ENCODE measurements around the gene ABCB8. TPM values are rescaled to one million over a fixed set of nuclear protein-coding genes. Genes with fewer than 3 reads are reported as not detected.

Gene ABCB8
- total and polyA plus RNA-seq, 2 of the 8 experiments (the other 6 are each of a cell fraction or from before 2014, with no cell fraction given): 17.7 to 27.0 TPM

GRCh38 chr7:150986099-150986512 is 42.1 kb upstream of the ABCB8 start:
- DNase-seq (ENCODE audit: low read depth in 1 of 2, low spot score in 2 of 2) (peak in 1 of 2 experiments; percentile 90), FAIRE-seq (no peak)
- Histone ChIP-seq H2BK120ac (replicated peaks; ENCODE audit: low read depth, low read length) (no peak overlapping the region), H3K4me3 (ENCODE audit: extremely low read depth in 1 of 4, insufficient read depth in 2 of 4, low read depth in 3 of 4, low read length in 4 of 4) (no peak overlapping the region), H4K5ac (ENCODE audit: insufficient read length, low read depth, low read length) (no peak overlapping the region), H2AK5ac (ENCODE audit: low read depth, low read length) (no peak overlapping the region), H3K9ac (replicated peaks in 1 of 4; ENCODE audit: extremely low read depth in 1 of 4, low read depth in 3 of 4, low read length in 3 of 4) (no peak overlapping the region), H3K23ac (ENCODE audit: insufficient read length) (no peak overlapping the region), H4K91ac (replicated peaks; ENCODE audit: insufficient read length, low read length) (no peak overlapping the region), H3K23me2 (ENCODE audit: low read depth, low read length) (no peaks in the 10 kb centered on the region), H4K20me1 (replicated peaks in 1 of 2; ENCODE audit: control insufficient read depth in 1 of 2, insufficient read depth in 2 of 2, low read length in 2 of 2) (peaks cover 0 to 2% of the 10 kb centered on the region in 2 experiments), H3K9me3 (ENCODE audit: insufficient read depth in 2 of 2, low read depth in 1 of 2, low read length in 1 of 2) (no peaks in the 10 kb centered on the region), H2BK15ac (ENCODE audit: low read length) (peak overlapping the region; percentile 98; the same call in 1 of the 2 replicates), H3K4me2 (ENCODE audit: insufficient read depth in 1 of 2, low read depth in 2 of 2, low read length in 2 of 2) (no peak overlapping the region), H3K4ac (replicated peaks; ENCODE audit: insufficient read length, low read depth, low read length) (no peak overlapping the region), H3K27me3 (replicated peaks in 1 of 4; ENCODE audit: control insufficient read depth in 3 of 4, extremely low read depth in 1 of 4, insufficient read depth in 3 of 4, low read length in 3 of 4) (peaks cover 0 to 8% (median under 1%) of the 10 kb centered on the region in 4 experiments; a peak in 2 of 7 replicates), H4K8ac (ENCODE audit: extremely low read depth, insufficient read depth, low read length) (no peak overlapping the region), H3K14ac (ENCODE audit: insufficient read length) (no peak overlapping the region), H3K18ac (ENCODE audit: extremely low read depth, low read length) (no peak overlapping the region), H3K79me1 (ENCODE audit: low read depth, low read length) (no peaks in the 10 kb centered on the region), H3K36me3 (ENCODE audit: control insufficient read depth in 2 of 4, insufficient read depth in 4 of 4, low read length in 3 of 4) (no peaks in the 10 kb centered on the region), H3K79me2 (ENCODE audit: control insufficient read depth in 1 of 2, insufficient read depth in 2 of 2, low read length in 2 of 2) (no peaks in the 10 kb centered on the region), H2AFZ (ENCODE audit: low read length) (no peak overlapping the region), H3K56ac (replicated peaks; ENCODE audit: insufficient read length, low read depth, low read length) (no peak overlapping the region), H2BK12ac (ENCODE audit: low read depth, low read length) (no peak overlapping the region), H3K27ac (ENCODE audit: low read depth, low read length) (no peak overlapping the region), H3K4me1 (replicated peaks in 1 of 4; ENCODE audit: control insufficient read depth in 3 of 4, insufficient read depth in 4 of 4, low read length in 3 of 4) (peaks cover 3 to 10% (median 5%) of the 10 kb centered on the region in 4 experiments; a peak in 6 of 7 replicates), H2BK20ac (ENCODE audit: low read length) (no peak overlapping the region), H2BK5ac (ENCODE audit: low read depth, low read length) (no peak overlapping the region)
- CTCF ChIA-PET (ENCODE audit: partially characterized antibody): interaction anchor here (0.6 to 27.0 kb wide), 35 partner anchors 9 to 584 kb away, joined by 3 to 797 read pairs (median 4); no protein-coding TSS in a partner anchor
- TF ChIP-seq TBP (IDR thresholded peaks at IDR 0.05; ENCODE audit: low read depth, low read length) (peak; percentile 52; the same call in 1 of the 2 replicates), ASH2L (IDR thresholded peaks at IDR 0.05; ENCODE audit: low read length) (no peak), FOSL1 (IDR thresholded peaks at IDR 0.05; ENCODE audit: insufficient read depth, low read depth, low read length) (no peak), ZNF274 (IDR thresholded peaks at IDR 0.05; ENCODE audit: borderline replicate concordance, extremely low read depth, low read length) (no peak), CTCF (IDR thresholded peaks at IDR 0.05; ENCODE audit: control extremely low read depth in 1 of 3, insufficient read depth in 1 of 3, low read depth in 1 of 3, low read length in 3 of 3) (peak; percentile 70 to 90 (median 86)), CREB1 (IDR thresholded peaks at IDR 0.05) (no peak), KDM5A (IDR thresholded peaks at IDR 0.05; ENCODE audit: low read length) (no peak), RAD21 (IDR thresholded peaks at IDR 0.05 in 1 of 2, conservative IDR thresholded peaks at IDR 0.05 in 1 of 2; ENCODE audit: low read depth in 2 of 2, low read length in 2 of 2) (peak; percentile 62 to 78)
- TF ChIP-seq, protein P1, sequence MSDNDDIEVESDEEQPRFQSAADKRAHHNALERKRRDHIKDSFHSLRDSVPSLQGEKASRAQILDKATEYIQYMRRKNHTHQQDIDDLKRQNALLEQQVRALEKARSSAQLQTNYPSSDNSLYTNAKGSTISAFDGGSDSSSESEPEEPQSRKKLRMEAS (IDR thresholded peaks at IDR 0.05): 0 out of 2 replicates have a peak, but pooled peaks have one; percentile 12
- POLR2A ChIA-PET (ENCODE audit: partially characterized antibody): interaction anchor here (1.0 kb wide), 1 partner anchor 615 kb away, joined by 3 read pairs; no protein-coding TSS in a partner anchor
- WGBS, 2 experiments (ENCODE audit: extremely low coverage in 1 of 2, insufficient coverage in 1 of 2, insufficient read length in 1 of 2, insufficient replicate concordance in 2 of 2, low coverage in 1 of 2, low lambda C conversion rate in 2 of 2, missing lambda C conversion rate in 1 of 2): 30% methylated on average over 16 of the region's 16 CpGs; no CpG with 5 or more reads in 1 of the 2 experiments
